ENCODE measurements around the gene SVOPL. TPM values are rescaled to one million over a fixed set of nuclear protein-coding genes. Genes with fewer than 3 reads are reported as not detected.

Gene SVOPL
- total and polyA plus RNA-seq, 10 of the 15 experiments (the other 5 are each of a cell fraction or from before 2014, with no cell fraction given) = 0.15 TPM; not detected in 9

- H3K27ac ChIP-seq (ENCODE audit: control insufficient read depth, insufficient read depth) = no peak overlapping the region
- no peak overlapping the region; the same call in 1 of the 2 replicates for H2AFZ ChIP-seq (ENCODE audit: control insufficient read depth, low read depth, low read length)
- intact Hi-C loops (cut with micrococcal nuclease; ENCODE audit: unreplicated experiment) (loop anchor here (1.0 to 10.0 kb wide), 7 partner anchors 289 to 1131 kb away; no protein-coding TSS in a partner anchor), in situ Hi-C loops (cut with MboI) (loop anchor here (5.0 to 25.0 kb wide), 5 partner anchors 291 to 1126 kb away; partner anchors contain the start of gene CREB3L2)
- H3K79me2 ChIP-seq (ENCODE audit: control insufficient read depth, insufficient read depth, low read length) = no peaks in the 10 kb centered on the region
- FAIRE-seq (no peak), ATAC-seq (no peak), DNase-seq (ENCODE audit: low read depth, low spot score) (no peak)
- RAD21 ChIA-PET (ENCODE audit: unreplicated experiment) = interaction anchor here (0.9 to 3.3 kb wide), 21 partner anchors 129 to 1131 kb away, joined by 3 to 92 read pairs (median 5); partner anchors contain the start of genes CREB3L2 and TRIM24
- no peak for TF ChIP-seq PAX5 (IDR thresholded peaks at IDR 0.05; ENCODE audit: borderline replicate concordance, low read depth, low read length)
- TF ChIP-seq RCOR1 (conservative IDR thresholded peaks at IDR 0.05; ENCODE audit: low read depth, low read length) = no peak
- TF ChIP-seq, protein P1, sequence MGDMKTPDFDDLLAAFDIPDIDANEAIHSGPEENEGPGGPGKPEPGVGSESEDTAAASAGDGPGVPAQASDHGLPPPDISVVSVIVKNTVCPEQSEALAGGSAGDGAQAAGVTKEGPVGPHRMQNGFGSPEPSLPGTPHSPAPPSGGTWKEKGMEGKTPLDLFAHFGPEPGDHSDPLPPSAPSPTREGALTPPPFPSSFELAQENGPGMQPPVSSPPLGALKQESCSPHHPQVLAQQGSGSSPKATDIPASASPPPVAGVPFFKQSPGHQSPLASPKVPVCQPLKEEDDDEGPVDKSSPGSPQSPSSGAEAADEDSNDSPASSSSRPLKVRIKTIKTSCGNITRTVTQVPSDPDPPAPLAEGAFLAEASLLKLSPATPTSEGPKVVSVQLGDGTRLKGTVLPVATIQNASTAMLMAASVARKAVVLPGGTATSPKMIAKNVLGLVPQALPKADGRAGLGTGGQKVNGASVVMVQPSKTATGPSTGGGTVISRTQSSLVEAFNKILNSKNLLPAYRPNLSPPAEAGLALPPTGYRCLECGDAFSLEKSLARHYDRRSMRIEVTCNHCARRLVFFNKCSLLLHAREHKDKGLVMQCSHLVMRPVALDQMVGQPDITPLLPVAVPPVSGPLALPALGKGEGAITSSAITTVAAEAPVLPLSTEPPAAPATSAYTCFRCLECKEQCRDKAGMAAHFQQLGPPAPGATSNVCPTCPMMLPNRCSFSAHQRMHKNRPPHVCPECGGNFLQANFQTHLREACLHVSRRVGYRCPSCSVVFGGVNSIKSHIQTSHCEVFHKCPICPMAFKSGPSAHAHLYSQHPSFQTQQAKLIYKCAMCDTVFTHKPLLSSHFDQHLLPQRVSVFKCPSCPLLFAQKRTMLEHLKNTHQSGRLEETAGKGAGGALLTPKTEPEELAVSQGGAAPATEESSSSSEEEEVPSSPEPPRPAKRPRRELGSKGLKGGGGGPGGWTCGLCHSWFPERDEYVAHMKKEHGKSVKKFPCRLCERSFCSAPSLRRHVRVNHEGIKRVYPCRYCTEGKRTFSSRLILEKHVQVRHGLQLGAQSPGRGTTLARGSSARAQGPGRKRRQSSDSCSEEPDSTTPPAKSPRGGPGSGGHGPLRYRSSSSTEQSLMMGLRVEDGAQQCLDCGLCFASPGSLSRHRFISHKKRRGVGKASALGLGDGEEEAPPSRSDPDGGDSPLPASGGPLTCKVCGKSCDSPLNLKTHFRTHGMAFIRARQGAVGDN (IDR thresholded peaks at IDR 0.05) = no peak
- TF ChIP-seq RELA (IDR thresholded peaks at IDR 0.05; ENCODE audit: borderline replicate concordance, partially characterized antibody) = no peak
- TF ChIP-seq IRF4 (IDR thresholded peaks at IDR 0.05; ENCODE audit: low read depth, low read length) = no peak
- TF ChIP-seq, protein P2, sequence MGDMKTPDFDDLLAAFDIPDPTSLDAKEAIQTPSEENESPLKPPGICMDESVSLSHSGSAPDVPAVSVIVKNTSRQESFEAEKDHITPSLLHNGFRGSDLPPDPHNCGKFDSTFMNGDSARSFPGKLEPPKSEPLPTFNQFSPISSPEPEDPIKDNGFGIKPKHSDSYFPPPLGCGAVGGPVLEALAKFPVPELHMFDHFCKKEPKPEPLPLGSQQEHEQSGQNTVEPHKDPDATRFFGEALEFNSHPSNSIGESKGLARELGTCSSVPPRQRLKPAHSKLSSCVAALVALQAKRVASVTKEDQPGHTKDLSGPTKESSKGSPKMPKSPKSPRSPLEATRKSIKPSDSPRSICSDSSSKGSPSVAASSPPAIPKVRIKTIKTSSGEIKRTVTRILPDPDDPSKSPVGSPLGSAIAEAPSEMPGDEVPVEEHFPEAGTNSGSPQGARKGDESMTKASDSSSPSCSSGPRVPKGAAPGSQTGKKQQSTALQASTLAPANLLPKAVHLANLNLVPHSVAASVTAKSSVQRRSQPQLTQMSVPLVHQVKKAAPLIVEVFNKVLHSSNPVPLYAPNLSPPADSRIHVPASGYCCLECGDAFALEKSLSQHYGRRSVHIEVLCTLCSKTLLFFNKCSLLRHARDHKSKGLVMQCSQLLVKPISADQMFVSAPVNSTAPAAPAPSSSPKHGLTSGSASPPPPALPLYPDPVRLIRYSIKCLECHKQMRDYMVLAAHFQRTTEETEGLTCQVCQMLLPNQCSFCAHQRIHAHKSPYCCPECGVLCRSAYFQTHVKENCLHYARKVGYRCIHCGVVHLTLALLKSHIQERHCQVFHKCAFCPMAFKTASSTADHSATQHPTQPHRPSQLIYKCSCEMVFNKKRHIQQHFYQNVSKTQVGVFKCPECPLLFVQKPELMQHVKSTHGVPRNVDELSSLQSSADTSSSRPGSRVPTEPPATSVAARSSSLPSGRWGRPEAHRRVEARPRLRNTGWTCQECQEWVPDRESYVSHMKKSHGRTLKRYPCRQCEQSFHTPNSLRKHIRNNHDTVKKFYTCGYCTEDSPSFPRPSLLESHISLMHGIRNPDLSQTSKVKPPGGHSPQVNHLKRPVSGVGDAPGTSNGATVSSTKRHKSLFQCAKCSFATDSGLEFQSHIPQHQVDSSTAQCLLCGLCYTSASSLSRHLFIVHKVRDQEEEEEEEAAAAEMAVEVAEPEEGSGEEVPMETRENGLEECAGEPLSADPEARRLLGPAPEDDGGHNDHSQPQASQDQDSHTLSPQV (IDR thresholded peaks at IDR 0.05) = no peak
- TF ChIP-seq ZNF24 (IDR thresholded peaks at IDR 0.05) = no peak
- TF ChIP-seq NFIC (IDR thresholded peaks at IDR 0.05; ENCODE audit: low read depth, low read length) = no peak
- TF ChIP-seq HDAC6 (IDR thresholded peaks at IDR 0.05; ENCODE audit: unreplicated experiment) = no peak
- TF ChIP-seq JUNB (IDR thresholded peaks at IDR 0.05) = no peak
- TF ChIP-seq MAX (IDR thresholded peaks at IDR 0.05; ENCODE audit: low read depth, low read length) = no peak
- SMC1A ChIA-PET (ENCODE audit: uncharacterized antibody, unreplicated experiment) = interaction anchor here (1.1 to 3.4 kb wide), 15 partner anchors 11 to 916 kb away, joined by 3 to 87 read pairs (median 6); partner anchors contain the start of gene CREB3L2
- CTCF ChIA-PET = interaction anchor here (0.6 to 3.3 kb wide), 41 partner anchors 8 to 834 kb away, joined by 3 to 92 read pairs (median 4); no protein-coding TSS in a partner anchor
- H3K4me1 ChIP-seq (ENCODE audit: control insufficient read depth, insufficient read depth, low read length) = no peaks in the 10 kb centered on the region
- H3K4me3 ChIP-seq = no peak overlapping the region
- no peaks in the 10 kb centered on the region for H3K27me3 ChIP-seq (replicated peaks in 1 of 2; ENCODE audit: control insufficient read depth in 2 of 2, insufficient read depth in 2 of 2, low read length in 1 of 2)
- no peak overlapping the region for H3K4me2 ChIP-seq (ENCODE audit: control insufficient read depth, insufficient read depth)
- BruUV-seq (replicated peaks) = no TSS peak
- POLR2A ChIA-PET = no interaction called here
- no peaks in the 10 kb centered on the region for H3K36me3 ChIP-seq (ENCODE audit: control insufficient read depth in 2 of 2, insufficient read depth in 2 of 2, low read length in 1 of 2)
- H3K9me3 ChIP-seq (replicated peaks; ENCODE audit: control insufficient read depth, insufficient read depth, low read length) = no peaks in the 10 kb centered on the region; the same call in 1 of the 3 replicates
- 9% methylated on average over 3 of the region's 3 CpGs for WGBS (ENCODE audit: insufficient coverage, insufficient replicate concordance, low lambda C conversion rate, missing lambda C conversion rate)
- no peak overlapping the region for H3K9ac ChIP-seq (ENCODE audit: control insufficient read depth, insufficient read depth, low read length)
- H4K20me1 ChIP-seq (ENCODE audit: control insufficient read depth, insufficient read depth) = no peaks in the 10 kb centered on the region
These were observed 37.0 kb upstream of the SVOPL start for GRCh38 chr7:138738114-138738513.
